Retinal pigment epithelial cell (primary cell): ENCODE data around the gene NUBP1.

Experiments
- DNase-seq: peaks from one replicate; pipeline ENCODE4 v3.0.0-alpha.2; 2010; ENCODE audit warnings: low read depth
- H3K4me3 ChIP-seq: 2 replicates; pipeline ENCODE4 v1.5.1; 2011; ENCODE audit warnings: mild to moderate bottlenecking, low read length, control low read depth, moderate library complexity
- CTCF ChIP-seq: conservative IDR thresholded peaks from 2 replicates; pipeline ENCODE4 v1.5.1; 2011; ENCODE audit warnings: low read depth, low read length, control low read depth, inconsistent platforms

NUBP1 gene

GRCh38 chr16:10743610-10744369 lies at the start of gene NUBP1:
NUBP1 (plus strand) TSS chr16:10743842; CDS start chr16:10743864, 22 bp downstream.
- TF ChIP-seq CTCF = no peak
- H3K4me3 ChIP-seq = peak within 1 kb of the TSS; percentile 69
- DNase-seq = peak; percentile 91

GRCh38 chr16:10693889-10694288 lies 49.8 kb upstream of the NUBP1 start:
- H3K4me3 ChIP-seq = no peak overlapping the region
- no peak for DNase-seq
- TF ChIP-seq CTCF = no peak

GRCh38 chr16:10694306-10694705 lies 49.3 kb upstream of the NUBP1 start:
- no peak for TF ChIP-seq CTCF
- DNase-seq = no peak
- H3K4me3 ChIP-seq = no peak overlapping the region

- no peak for DNase-seq
- no peak within 1 kb of the TSS for H3K4me3 ChIP-seq
Measured at GRCh38 chr16:10694830-10695229, 48.8 kb upstream of the NUBP1 start, which contains the start of gene TEKT5. TEKT5 (minus strand) TSS chr16:10694930; CDS start chr16:10694873, 57 bp downstream.

GRCh38 chr16:10699756-10700155 lies 43.9 kb upstream of the NUBP1 start:
- H3K4me3 ChIP-seq = no peak overlapping the region
- TF ChIP-seq CTCF = no peak
- no peak for DNase-seq

More at GRCh38 chr16:10694830-10695229, 48.8 kb upstream of the NUBP1 start, which contains the start of gene TEKT5:
- TF ChIP-seq CTCF = no peak

GRCh38 chr16:10708969-10709368 lies 34.7 kb upstream of the NUBP1 start:
- DNase-seq = no peak
- no peak overlapping the region for H3K4me3 ChIP-seq
- TF ChIP-seq CTCF = no peak
